ENCODE data around the gene YPEL2. TPM values are rescaled to one million over a fixed set of nuclear protein-coding genes. Genes with fewer than 3 reads are reported as not detected.

YPEL2 gene
- total RNA-seq, 1 experiment from 2014 or later = 0.98 TPM

GRCh38 chr17:59337741-59338299 is 6.4 kb downstream of the YPEL2 start:
- Histone ChIP-seq H4K91ac (ENCODE audit: insufficient read length, low read depth, low read length) (no peak overlapping the region), H3K79me2 (ENCODE audit: insufficient read depth, low read length) (no peaks in the 10 kb centered on the region), H2BK5ac (ENCODE audit: insufficient read length, low read length) (no peak overlapping the region), H3K14ac (ENCODE audit: insufficient read depth, low read length) (no peak overlapping the region), H3K4ac (ENCODE audit: low read depth, low read length) (no peak overlapping the region), H3K4me2 (ENCODE audit: insufficient read depth, insufficient read length, low read length) (no peak overlapping the region), H3K27ac (ENCODE audit: insufficient read length, low read depth, low read length) (no peak overlapping the region), H3K9me3 (ENCODE audit: control insufficient read depth, low read depth, low read length) (no peaks in the 10 kb centered on the region), H3K4me1 (ENCODE audit: insufficient read depth, low read length) (no peaks in the 10 kb centered on the region), H4K20me1 (ENCODE audit: control insufficient read depth, insufficient read depth, insufficient read length) (no peaks in the 10 kb centered on the region), H3K23ac (ENCODE audit: insufficient read length, low read depth, low read length) (no peak overlapping the region), H3K79me1 (ENCODE audit: insufficient read depth, low read depth, low read length, poor library complexity, severe bottlenecking) (no peaks in the 10 kb centered on the region), H2AK5ac (ENCODE audit: insufficient read length, low read length) (no peak overlapping the region), H3K56ac (ENCODE audit: insufficient read length, low read depth, low read length) (no peak overlapping the region), H2BK15ac (ENCODE audit: low read depth, low read length) (no peak overlapping the region), H3K27me3 (ENCODE audit: insufficient read depth, low read length) (peaks cover 6% of the 10 kb centered on the region; the same call in 1 of the 2 replicates), H2AFZ (ENCODE audit: low read length) (no peak overlapping the region), H4K8ac (replicated peaks; ENCODE audit: insufficient read length, low read depth, low read length) (no peak overlapping the region), H2BK12ac (ENCODE audit: insufficient read length, low read depth, low read length) (no peak overlapping the region), H2BK120ac (ENCODE audit: low read depth, low read length, poor library complexity, severe bottlenecking) (no peak overlapping the region), H3K18ac (ENCODE audit: insufficient read length, low read depth, low read length) (no peak overlapping the region), H3K23me2 (ENCODE audit: insufficient read length, low read depth, low read length, poor library complexity, severe bottlenecking) (no peaks in the 10 kb centered on the region), H3T11ph (ENCODE audit: low read length) (no peak overlapping the region), H2BK20ac (ENCODE audit: low read depth, low read length, poor library complexity, severe bottlenecking) (no peak overlapping the region), H3K9ac (ENCODE audit: extremely low read depth, insufficient read length, low read length) (no peak overlapping the region), H4K5ac (ENCODE audit: insufficient read length, low read depth, low read length) (no peak overlapping the region)
- Mint-ChIP-seq H3K27ac (no peak overlapping the region), H3K36me3 (ENCODE audit: insufficient read depth in 1 of 3, low read depth in 3 of 3) (no peaks in the 10 kb centered on the region; a peak in 1 of 7 replicates), H3K9me3 (no peaks in the 10 kb centered on the region), H3K4me3 (no peak overlapping the region), H3K27me3 (ENCODE audit: low read depth) (peaks cover 25% of the 10 kb centered on the region), H3K4me1 (peaks cover 12 to 17% of the 10 kb centered on the region in 2 experiments)
- TF ChIP-seq, protein P1, sequence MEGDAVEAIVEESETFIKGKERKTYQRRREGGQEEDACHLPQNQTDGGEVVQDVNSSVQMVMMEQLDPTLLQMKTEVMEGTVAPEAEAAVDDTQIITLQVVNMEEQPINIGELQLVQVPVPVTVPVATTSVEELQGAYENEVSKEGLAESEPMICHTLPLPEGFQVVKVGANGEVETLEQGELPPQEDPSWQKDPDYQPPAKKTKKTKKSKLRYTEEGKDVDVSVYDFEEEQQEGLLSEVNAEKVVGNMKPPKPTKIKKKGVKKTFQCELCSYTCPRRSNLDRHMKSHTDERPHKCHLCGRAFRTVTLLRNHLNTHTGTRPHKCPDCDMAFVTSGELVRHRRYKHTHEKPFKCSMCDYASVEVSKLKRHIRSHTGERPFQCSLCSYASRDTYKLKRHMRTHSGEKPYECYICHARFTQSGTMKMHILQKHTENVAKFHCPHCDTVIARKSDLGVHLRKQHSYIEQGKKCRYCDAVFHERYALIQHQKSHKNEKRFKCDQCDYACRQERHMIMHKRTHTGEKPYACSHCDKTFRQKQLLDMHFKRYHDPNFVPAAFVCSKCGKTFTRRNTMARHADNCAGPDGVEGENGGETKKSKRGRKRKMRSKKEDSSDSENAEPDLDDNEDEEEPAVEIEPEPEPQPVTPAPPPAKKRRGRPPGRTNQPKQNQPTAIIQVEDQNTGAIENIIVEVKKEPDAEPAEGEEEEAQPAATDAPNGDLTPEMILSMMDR (conservative IDR thresholded peaks at IDR 0.05) = no peak
- no peak for DNase-seq
- no CpG with 5 or more reads among the region's 5 CpGs for WGBS (ENCODE audit: extremely low coverage, insufficient read length, low lambda C conversion rate)
